ENCODE measurements around the gene CEP85.
"Not testable (repeated sequence)": the region's sequence is repeated elsewhere in the genome, so short reads cannot be mapped to it uniquely, and the experiment has no call there.

The CEP85 gene

GRCh38 chr1:26286064-26286416 is 52.0 kb downstream of the CEP85 start:
- Mint-ChIP-seq H3K27ac (peak overlapping the region; percentile 97), H3K4me3 (peak overlapping the region; percentile 79), H3K36me3 (ENCODE audit: low read depth) (peaks cover 39% of the 10 kb centered on the region)

GRCh38 chr1:26287033-26287711 is 53.2 kb downstream of the CEP85 start:
- Mint-ChIP-seq H3K27ac (peak overlapping the region; percentile 97), H3K36me3 (ENCODE audit: low read depth) (peaks cover 32% of the 10 kb centered on the region), H3K4me1 (ENCODE audit: low read depth) (peaks cover 86% of the 10 kb centered on the region), H3K9me3 (no peaks in the 10 kb centered on the region), H3K4me3 (peak overlapping the region; percentile 79), H3K27me3 (ENCODE audit: low read depth) (no peaks in the 10 kb centered on the region)
- DNase-seq (ENCODE audit: low spot score): peak; percentile 68

More at GRCh38 chr1:26286064-26286416, 52.0 kb downstream of the CEP85 start:
- no peaks in the 10 kb centered on the region for H3K27me3 Mint-ChIP-seq (ENCODE audit: low read depth)
- no peak for DNase-seq (ENCODE audit: low spot score)
- H3K9me3 Mint-ChIP-seq: no peaks in the 10 kb centered on the region
- peaks cover 88% of the 10 kb centered on the region for H3K4me1 Mint-ChIP-seq (ENCODE audit: low read depth)

GRCh38 chr1:26287811-26288210 is 53.8 kb downstream of the CEP85 start:
- Mint-ChIP-seq H3K27ac (peak overlapping the region; percentile 97), H3K36me3 (ENCODE audit: low read depth) (peaks cover 27% of the 10 kb centered on the region), H3K9me3 (no peaks in the 10 kb centered on the region), H3K4me3 (peak overlapping the region; percentile 79), H3K27me3 (ENCODE audit: low read depth) (no peaks in the 10 kb centered on the region), H3K4me1 (ENCODE audit: low read depth) (peaks cover 81% of the 10 kb centered on the region)
- no peak for DNase-seq (ENCODE audit: low spot score)

DNA sequence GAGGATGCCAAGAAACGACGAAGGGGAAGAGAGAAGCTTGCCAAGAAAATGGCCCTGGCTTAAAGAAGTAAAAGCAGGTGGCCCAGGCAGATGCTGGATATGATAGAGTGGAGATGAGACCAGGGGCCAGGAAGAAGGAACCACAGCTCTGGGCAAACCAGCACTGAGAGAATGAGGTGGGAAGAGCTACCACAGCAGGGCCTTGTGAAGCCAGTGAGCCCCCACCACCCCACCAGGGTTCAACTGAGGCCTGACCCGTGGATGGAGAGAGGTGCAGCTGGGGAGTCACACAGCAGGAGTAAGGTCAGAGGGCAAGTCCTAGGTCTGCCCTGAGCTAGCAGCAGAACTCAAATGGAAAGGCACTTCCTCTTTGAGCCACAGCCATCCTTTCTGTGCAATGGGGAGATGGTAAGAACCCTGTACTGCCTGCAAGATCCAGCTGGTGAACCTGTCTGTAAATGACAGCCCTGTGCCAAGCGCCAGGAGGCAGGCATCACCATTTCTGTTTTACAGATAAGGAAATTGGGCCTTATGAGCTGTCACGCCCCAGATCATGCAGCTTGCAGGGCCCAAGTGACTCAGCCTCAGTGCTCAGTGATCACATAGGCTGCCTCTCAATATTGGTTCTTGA is 54.4 kb downstream of the CEP85 start:
- Mint-ChIP-seq H3K9me3 (no peaks in the 10 kb centered on the region), H3K36me3 (ENCODE audit: low read depth) (peaks cover 24% of the 10 kb centered on the region), H3K4me3 (peak overlapping the region; percentile 79), H3K27me3 (ENCODE audit: low read depth) (no peaks in the 10 kb centered on the region), H3K27ac (peak overlapping the region; percentile 97), H3K4me1 (ENCODE audit: low read depth) (peaks cover 75% of the 10 kb centered on the region)
- DNase-seq (ENCODE audit: low spot score): peak; percentile 76

GRCh38 chr1:26289158-26290059 is 55.4 kb downstream of the CEP85 start:
- DNase-seq (ENCODE audit: low spot score): no peak
- peaks cover 65% of the 10 kb centered on the region for H3K4me1 Mint-ChIP-seq (ENCODE audit: low read depth)
- peak overlapping the region; percentile 79 for H3K4me3 Mint-ChIP-seq
- H3K9me3 Mint-ChIP-seq: no peaks in the 10 kb centered on the region
- H3K27me3 Mint-ChIP-seq (ENCODE audit: low read depth): no peaks in the 10 kb centered on the region
- H3K36me3 Mint-ChIP-seq (ENCODE audit: low read depth): peaks cover 21% of the 10 kb centered on the region
- peak overlapping the region; percentile 97 for H3K27ac Mint-ChIP-seq

GRCh38 chr1:26290122-26290881 is 56.3 kb downstream of the CEP85 start:
- no peaks in the 10 kb centered on the region for H3K9me3 Mint-ChIP-seq
- no peak for DNase-seq (ENCODE audit: low spot score)
- peak overlapping the region; percentile 79 for H3K4me3 Mint-ChIP-seq
- H3K4me1 Mint-ChIP-seq (ENCODE audit: low read depth): peaks cover 56% of the 10 kb centered on the region
- peaks cover 13% of the 10 kb centered on the region for H3K36me3 Mint-ChIP-seq (ENCODE audit: low read depth)
- H3K27me3 Mint-ChIP-seq (ENCODE audit: low read depth): no peaks in the 10 kb centered on the region
- H3K27ac Mint-ChIP-seq: peak overlapping the region; percentile 97

DNA sequence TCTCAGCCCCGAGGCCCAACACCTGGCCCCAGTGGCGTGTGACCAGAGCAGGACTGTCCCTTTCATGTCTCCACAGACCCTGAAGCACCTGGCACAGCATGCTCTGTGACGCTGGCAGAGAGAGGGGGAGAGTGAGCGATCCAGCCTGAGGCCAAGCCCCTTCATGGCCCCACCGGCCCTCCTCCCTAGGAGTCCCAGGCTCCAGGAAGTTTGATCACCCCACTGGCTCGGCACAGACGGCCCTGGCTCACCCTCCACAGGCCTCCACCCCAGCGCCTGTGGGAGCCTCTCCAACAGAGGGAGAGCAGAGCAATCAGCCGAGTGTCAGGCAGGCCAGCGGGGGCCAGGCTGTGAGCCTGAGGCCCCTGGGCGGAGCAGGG is 56.9 kb downstream of the CEP85 start:
- H3K9me3 Mint-ChIP-seq: no peaks in the 10 kb centered on the region
- H3K36me3 Mint-ChIP-seq (ENCODE audit: low read depth): peaks cover 12% of the 10 kb centered on the region
- DNase-seq (ENCODE audit: low spot score): no peak
- H3K27ac Mint-ChIP-seq: peak overlapping the region; percentile 97
- peaks cover 51% of the 10 kb centered on the region for H3K4me1 Mint-ChIP-seq (ENCODE audit: low read depth)
- H3K4me3 Mint-ChIP-seq: peak overlapping the region; percentile 18
- no peaks in the 10 kb centered on the region for H3K27me3 Mint-ChIP-seq (ENCODE audit: low read depth)

DNA sequence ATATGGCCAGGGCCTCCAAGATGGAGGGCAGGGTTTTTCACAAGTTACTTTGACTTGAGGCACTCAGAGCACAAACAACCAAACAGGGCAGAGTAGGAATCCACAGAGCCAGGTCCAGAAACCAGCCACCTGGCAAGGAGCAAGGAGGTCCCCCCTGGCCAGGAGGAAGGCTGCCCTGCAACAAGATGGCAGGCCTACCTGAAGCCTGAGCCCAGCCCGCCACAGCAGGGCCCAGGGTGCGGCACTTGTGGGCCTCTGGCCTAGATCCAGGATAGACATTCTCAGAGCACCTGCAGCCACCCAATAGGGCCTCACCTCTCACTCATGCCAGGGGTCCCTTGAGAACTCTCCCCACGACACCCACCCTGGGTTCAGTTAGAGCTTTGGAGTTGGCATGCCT is 57.4 kb downstream of the CEP85 start:
- Mint-ChIP-seq H3K27ac (peak overlapping the region; percentile 97), H3K36me3 (ENCODE audit: low read depth) (peaks cover 12% of the 10 kb centered on the region), H3K9me3 (no peaks in the 10 kb centered on the region), H3K4me3 (no peak overlapping the region), H3K4me1 (ENCODE audit: low read depth) (peaks cover 46% of the 10 kb centered on the region), H3K27me3 (ENCODE audit: low read depth) (no peaks in the 10 kb centered on the region)
- no peak for DNase-seq (ENCODE audit: low spot score)

DNA sequence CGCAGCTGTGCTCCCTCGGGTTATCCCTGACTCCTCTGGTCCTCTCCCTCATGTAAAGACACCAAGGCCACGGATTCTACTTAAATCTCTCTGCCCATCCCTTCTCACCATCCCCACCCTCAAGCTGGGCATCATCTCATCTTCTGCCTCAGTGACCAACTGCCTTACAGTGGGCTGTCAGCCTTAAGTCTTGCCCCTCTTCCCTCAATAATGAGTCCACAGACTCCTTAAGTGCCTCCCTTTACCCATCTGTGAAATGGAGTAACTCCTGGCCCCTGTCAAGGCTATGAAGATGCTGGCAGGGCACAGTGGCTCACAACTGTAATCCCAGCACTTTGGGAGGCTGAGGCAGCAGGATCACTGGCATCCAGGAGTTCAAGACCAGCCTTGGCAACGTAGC is 57.9 kb downstream of the CEP85 start:
- H3K27me3 Mint-ChIP-seq (ENCODE audit: low read depth): no peaks in the 10 kb centered on the region
- H3K27ac Mint-ChIP-seq: peak overlapping the region; percentile 85
- no peak overlapping the region for H3K4me3 Mint-ChIP-seq

DNA sequence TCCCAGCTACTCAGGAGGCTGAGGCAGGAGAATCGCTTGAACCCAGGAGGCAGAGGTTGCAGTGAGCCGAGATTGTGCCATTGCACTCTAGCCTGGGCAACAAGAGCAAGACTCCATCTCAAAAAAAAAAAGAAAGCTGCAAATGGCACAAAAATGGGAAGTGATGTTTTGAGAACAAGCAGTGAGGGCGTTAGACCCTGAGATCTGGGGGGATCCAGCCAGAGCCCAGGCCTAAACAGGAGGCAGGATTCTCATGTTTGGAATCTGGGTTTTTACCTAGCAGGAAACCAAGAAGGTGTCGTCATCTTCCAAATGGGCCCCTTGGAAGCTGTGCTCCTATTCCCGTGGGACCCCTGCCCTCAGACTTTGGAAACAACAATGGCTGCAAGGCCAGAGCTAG is 58.7 kb downstream of the CEP85 start:
- H3K4me1 Mint-ChIP-seq (ENCODE audit: low read depth): peaks cover 36% of the 10 kb centered on the region
- H3K27me3 Mint-ChIP-seq (ENCODE audit: low read depth); H3K4me3 Mint-ChIP-seq; H3K9me3 Mint-ChIP-seq; H3K27ac Mint-ChIP-seq; DNase-seq (ENCODE audit: low spot score): not testable (repeated sequence)
- H3K36me3 Mint-ChIP-seq (ENCODE audit: low read depth): peaks cover 12% of the 10 kb centered on the region

More for the DNA sequence above, 57.9 kb downstream of the CEP85 start:
- no peak for DNase-seq (ENCODE audit: low spot score)
- Mint-ChIP-seq H3K4me1 (ENCODE audit: low read depth) (peaks cover 43% of the 10 kb centered on the region), H3K9me3 (no peaks in the 10 kb centered on the region), H3K36me3 (ENCODE audit: low read depth) (peaks cover 12% of the 10 kb centered on the region)

DNA sequence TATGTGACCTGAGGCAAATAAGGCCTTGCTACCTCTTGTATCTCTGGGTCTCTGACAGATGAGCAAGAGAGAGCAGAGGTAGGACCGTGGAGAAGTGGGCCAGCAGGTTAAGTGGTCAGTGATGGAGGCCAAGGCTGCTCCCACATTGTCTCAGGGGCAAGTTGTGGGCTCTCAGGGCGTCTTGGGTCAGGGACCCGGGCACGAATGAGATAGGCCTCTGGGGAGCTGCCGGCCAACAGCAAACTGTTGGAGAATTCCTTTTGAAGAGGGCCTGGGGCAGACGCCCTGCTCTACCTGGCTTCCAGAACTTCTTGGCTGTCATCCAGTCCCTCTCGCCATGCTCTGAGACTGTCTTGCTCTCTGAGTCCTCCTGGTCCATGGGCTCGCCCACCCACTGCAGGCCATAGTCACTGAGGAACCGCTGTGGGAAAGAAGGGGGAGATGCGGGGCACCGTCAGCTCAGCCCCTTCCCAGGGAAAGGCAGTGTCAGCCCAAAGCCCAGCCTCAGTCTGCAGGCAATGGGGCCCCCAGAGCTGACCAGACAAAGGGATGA is 60.0 kb downstream of the CEP85 start:
- peaks cover 12% of the 10 kb centered on the region for H3K36me3 Mint-ChIP-seq (ENCODE audit: low read depth)
- no peak overlapping the region for H3K27ac Mint-ChIP-seq
- H3K4me1 Mint-ChIP-seq (ENCODE audit: low read depth): peaks cover 23% of the 10 kb centered on the region
- H3K9me3 Mint-ChIP-seq: no peaks in the 10 kb centered on the region
- H3K27me3 Mint-ChIP-seq (ENCODE audit: low read depth): no peaks in the 10 kb centered on the region
- no peak for DNase-seq (ENCODE audit: low spot score)
- no peak overlapping the region for H3K4me3 Mint-ChIP-seq

GRCh38 chr1:26295194-26296138 is 61.5 kb downstream of the CEP85 start:
- no peak for DNase-seq (ENCODE audit: low spot score)
- Mint-ChIP-seq H3K4me1 (ENCODE audit: low read depth) (peaks cover 13% of the 10 kb centered on the region), H3K27me3 (ENCODE audit: low read depth) (no peaks in the 10 kb centered on the region), H3K4me3 (no peak overlapping the region), H3K27ac (no peak overlapping the region), H3K9me3 (no peaks in the 10 kb centered on the region), H3K36me3 (ENCODE audit: low read depth) (peaks cover 8% of the 10 kb centered on the region)
